HG03469 (cell line): ENCODE results near the gene GCLM.
"Not testable (repeated sequence)": the region's sequence is repeated elsewhere in the genome, so short reads cannot be mapped to it uniquely, and the experiment has no call there.

ENCODE experiments used
- ATAC-seq: cut with Tn5 transposase; IDR thresholded peaks from one replicate; pipeline ENCODE4 v1.9.1; 2021; ENCODE audit warnings: mild to moderate bottlenecking, moderate library complexity, moderate number of reproducible peaks; ENCODE audit not compliant: unreplicated experiment

Gene GCLM

GRCh38 chr1:93909146-93910050, at the start of gene GCLM:
TSS of gene GCLM (minus strand) at chr1:93909430. CDS start at chr1:93909163, 267 bp downstream.
- ATAC-seq: peak; percentile 86

- ATAC-seq: no peak
These were observed 49.5 kb upstream of the GCLM start for GRCh38 chr1:93958726-93959100.

GRCh38 chr1:93958032-93958725, 48.9 kb upstream of the GCLM start:
- ATAC-seq: no peak

- no peak for ATAC-seq
These were observed 46.5 kb upstream of the GCLM start for GRCh38 chr1:93955765-93956164.

DNA sequence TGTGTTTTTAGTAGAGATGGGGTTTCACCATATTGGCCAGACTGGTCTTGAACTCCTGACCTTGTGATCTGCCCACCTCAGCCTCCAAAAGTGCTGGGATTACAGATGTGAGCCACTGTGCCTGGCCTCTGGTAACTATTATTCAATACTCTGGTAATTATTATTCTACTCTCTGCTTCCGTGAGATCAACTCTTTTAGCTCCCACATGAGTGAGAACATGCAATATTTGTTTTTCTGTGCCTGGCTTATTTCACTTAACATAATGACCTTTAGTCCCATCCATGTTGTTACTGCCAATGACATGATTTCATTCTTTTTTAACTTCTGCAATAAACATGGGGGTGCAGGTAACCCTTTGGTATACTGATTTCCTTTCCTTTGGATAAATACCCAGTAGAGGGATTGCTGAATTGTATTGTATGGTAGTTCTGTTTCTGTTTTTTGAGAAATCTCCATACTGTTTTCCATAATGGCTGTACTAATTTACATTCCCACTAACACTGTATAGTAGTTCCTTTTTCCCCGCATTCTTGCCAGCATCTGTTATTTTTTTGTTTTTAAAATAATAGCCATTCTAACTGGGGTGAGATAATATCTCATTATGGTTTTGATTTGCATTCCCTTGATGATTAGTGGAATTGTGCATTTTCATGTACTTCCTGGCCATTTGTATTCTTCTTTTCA, 37.9 kb upstream of the GCLM start:
- not testable (repeated sequence) for ATAC-seq

DNA sequence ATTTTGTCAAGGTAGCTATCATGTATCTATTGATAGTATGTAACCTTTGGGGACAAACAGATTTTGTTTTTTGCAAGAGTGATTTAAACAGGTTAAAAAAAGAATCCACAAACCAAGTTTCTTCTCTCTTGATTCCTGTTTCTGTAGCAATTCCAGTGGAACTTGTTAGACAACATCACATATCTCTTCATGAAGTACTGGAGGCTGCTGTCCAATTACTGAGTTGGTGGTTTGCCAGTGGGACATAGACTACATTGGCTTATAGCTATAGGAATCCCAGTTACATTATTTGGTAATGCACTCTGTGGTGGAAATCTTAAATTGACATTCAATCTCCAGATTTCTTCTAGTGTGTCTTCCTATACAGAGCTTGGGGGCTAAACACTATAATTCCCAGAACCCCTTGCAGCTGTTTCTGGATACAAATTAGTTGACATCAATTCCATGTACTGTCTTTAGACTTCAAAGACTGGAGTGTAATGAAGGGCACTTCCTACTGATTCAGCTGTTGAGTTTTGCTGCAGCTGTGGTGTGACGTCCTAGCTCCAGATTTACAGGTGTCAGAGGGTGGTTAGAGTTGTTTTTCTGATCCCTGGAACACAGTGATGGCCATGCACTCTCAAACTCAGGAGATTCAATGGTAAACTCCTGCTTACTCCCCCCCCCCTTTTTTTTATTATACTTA, 29.4 kb upstream of the GCLM start:
- ATAC-seq: no peak

GRCh38 chr1:93937997-93938396, 28.8 kb upstream of the GCLM start:
- ATAC-seq: no peak

DNA sequence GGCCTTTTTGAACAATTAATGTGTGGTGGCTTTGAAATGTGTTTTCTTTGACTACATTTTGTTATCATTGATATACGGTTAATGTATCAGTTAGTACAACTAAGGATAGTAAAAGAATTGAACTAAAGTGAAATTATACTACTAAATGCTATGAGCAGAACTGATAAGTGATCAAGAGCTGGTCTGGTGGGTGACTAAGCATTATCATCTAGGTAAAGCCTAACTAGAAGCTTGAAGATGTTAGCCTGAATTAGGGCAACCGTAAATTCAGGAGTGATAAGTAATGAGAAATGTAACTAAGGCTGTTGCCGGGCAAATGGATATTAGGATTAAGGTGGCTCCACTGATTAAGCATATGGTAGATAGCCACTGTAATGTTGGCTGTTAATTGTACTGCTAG, 16.0 kb upstream of the GCLM start:
- no peak for ATAC-seq

DNA sequence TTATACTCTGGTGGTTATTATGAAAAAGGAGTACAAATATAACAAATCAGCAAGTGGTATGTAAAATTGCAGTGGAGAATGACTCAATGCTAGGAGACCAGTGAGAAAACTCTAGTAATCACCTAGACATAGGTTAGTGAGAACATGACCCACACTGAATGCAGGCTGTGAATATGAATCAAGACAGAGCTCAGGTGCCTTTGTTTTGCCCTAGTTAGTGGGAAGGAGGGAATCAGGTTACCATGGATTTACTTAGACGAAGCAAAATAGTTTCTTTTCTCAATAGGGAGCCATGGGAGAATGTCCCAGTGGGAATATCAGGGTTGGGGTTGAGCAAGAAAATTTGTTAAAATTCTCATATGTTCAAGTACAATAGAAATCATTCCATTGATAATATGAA, 10.6 kb upstream of the GCLM start:
- ATAC-seq: no peak

DNA sequence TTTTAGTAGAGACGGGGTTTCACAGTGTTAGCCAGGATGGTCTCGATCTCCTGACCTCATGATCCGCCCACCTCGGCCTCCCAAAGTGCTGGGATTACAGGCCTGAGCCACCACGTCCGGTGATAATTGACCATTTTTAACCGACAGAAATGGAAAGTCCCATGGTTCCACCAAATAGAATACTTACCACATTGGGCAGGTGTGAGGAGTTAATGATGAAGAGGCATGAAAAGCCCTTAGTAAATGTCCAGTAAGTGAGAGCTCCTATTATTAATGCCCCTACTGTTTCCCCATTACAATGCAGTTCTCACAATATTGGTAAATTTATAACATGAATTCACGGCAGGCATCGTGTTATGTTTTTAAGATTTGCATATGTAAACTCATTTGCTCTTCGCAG, 8.1 kb upstream of the GCLM start:
- ATAC-seq: no peak

DNA sequence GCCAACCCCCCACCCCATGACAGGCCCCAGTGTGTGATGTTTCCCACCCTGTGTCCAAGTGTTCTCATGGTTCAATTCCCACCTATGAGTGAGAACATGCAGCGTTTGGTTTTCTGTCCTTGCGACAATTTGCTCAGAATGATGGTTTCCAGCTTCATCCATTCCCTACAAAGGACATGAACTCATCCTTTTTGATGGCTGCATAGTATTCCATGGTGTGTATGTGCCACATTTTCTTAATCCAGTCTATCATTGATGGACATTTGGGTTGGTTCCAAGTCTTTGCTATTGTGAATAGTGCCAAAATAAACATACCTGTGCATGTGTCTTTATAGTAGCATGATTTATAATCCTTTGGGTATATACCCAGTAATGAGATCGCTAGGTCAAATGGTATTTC, 1.6 kb upstream of the GCLM start:
- not testable (repeated sequence) for ATAC-seq

- no peak for ATAC-seq
These were observed 1.1 kb upstream of the GCLM start for GRCh38 chr1:93910305-93910704.

GRCh38 chr1:93908394-93909145, 660 bp downstream of the GCLM start:
- ATAC-seq: peak; percentile 27

DNA sequence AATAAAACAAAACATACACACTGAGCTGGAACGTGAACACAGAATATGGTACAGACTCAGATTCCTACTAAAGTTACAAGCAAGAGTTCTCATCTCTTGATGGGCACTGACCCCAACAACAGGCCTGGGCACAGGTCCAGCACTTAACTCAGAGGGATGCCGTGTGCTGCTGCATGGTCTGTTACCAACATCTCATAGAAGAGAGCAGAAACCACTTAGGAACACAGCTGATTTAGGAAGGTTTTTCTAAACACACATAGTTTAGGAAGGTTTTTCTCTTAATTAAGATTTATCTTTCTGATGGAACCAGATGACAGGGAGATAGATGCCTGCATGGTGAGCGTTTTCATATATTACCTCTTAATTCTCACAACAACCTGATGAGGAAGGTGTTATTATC, 1.5 kb downstream of the GCLM start:
- no peak for ATAC-seq

GRCh38 chr1:93906480-93906879, 2.8 kb downstream of the GCLM start:
- no peak for ATAC-seq

DNA sequence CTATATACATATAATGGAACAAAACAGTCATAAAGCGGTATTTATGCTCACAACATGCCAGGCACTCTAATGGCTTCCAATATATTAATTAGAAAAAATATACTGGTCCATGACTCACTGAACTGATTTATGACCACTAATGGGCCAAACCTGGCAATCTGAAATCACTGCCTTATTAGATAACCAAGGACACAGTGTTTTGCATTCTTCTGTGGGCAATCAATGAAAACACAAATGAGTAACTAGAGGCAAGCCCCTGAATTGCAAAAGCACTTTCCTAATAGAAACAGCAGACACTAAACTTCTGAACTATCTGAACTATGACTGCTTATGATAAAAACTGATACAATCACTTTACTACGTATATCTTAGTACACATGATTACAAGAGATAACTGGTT, 3.5 kb downstream of the GCLM start:
- ATAC-seq: no peak

GRCh38 chr1:93905051-93905450, 4.2 kb downstream of the GCLM start:
- no peak for ATAC-seq

- ATAC-seq: no peak
These were observed 5.0 kb downstream of the GCLM start for GRCh38 chr1:93904228-93904627.

DNA sequence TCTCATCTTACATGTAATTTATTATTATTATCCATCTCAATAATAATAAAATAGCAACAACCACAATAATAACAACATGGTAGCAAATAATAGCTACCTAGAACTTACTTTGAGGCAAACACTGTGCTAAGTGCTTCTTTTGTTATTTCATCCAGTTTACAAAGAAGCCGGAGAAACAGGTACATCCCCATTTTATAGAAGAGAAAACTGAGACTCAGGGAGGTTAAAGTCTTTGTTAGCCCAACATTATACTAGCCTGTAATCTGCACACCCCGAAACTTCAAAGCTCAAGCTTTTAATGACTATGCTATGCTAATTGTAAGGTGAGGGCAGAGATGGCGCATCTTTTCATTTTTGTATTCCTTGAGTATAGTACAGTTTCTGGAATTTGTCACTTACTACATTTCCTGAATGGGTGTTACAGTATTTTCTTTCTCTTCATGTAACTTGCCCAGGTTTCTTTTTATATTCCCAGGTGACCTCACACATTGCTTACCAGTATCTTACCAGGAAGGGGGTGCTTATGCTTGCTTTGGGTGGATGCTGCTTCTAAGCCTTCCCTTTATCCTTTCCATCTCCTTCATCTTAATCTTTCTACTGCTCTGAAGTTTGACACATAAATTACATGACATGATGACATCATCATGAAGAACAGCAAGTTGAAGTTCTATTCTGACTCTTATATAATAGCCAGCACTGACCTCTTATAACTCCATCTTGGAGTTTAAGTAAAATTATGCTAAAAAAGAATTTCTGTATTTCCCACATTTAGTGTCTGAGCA, 8.3 kb downstream of the GCLM start:
- no peak for ATAC-seq
